Placental pericyte (primary cell): Measurements from ENCODE around the gene CALML3. TPM values are rescaled to one million over a fixed set of nuclear protein-coding genes. Genes with fewer than 3 reads are reported as not detected.

Experiments
- total RNA-seq: library from RNA; depleted of rRNA; stranded (reverse); fragments of >200 nt; gene quantifications from 2 replicates; pipeline ENCODE4 v1.2.3, GENCODE V29; 2012

Gene CALML3
- total RNA-seq = not detected in 2 replicates

DNA sequence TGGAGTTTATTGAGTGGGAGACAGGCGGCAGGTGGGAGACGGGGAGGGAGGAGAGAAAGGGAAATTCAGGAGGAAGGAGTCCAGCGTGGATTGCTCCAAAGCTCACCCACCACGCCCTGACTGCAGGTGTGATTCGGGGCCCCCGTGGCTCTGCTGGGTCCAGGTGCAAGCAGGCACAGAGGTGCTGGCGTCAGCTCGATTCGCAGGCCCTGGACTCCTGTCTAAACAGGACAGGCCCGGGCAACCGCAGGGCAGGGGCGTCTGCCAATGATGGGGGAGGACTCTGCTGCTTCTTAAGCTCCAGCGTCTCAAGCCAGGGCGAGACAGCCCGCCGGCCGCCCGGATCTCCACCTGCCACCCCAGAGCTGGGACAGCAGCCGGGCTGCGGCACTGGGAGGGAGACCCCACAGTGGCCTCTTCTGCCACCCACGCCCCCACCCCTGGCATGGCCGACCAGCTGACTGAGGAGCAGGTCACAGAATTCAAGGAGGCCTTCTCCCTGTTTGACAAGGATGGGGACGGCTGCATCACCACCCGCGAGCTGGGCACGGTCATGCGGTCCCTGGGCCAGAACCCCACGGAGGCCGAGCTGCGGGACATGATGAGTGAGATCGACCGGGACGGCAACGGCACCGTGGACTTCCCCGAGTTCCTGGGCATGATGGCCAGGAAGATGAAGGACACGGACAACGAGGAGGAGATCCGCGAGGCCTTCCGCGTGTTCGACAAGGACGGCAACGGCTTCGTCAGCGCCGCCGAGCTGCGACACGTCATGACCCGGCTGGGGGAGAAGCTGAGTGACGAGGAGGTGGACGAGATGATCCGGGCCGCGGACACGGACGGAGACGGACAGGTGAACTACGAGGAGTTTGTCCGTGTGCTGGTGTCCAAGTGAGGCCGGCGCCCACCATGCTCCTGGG, at the start of gene CALML3:
Gene CALML3, plus strand, starts transcription at position 321 of the 920 bp plus-strand sequence. Its CDS starts 125 bp downstream, at position 446.

GRCh38 chr10:5499493-5500140, 25.1 kb upstream of the CALML3 start, which contains the start of gene CALML5:
TSS of gene CALML5 (minus strand) at chr10:5499570. CDS start at chr10:5499438, 132 bp downstream.

Other genes starting within 250 kb of the CALML3 start
- gene UCN3, start 160.0 kb upstream of the CALML3 start, total RNA-seq = not detected in 2 replicates
- gene TUBAL3, start 120.1 kb upstream of the CALML3 start, total RNA-seq = not detected in 2 replicates
- 9.6 and 51.8 TPM in 2 replicates for gene NET1, start 112.4 kb upstream of the CALML3 start, total RNA-seq
- gene CALML5, start 25.4 kb upstream of the CALML3 start, total RNA-seq = not detected in 2 replicates
- gene ASB13, start 141.6 kb downstream of the CALML3 start, total RNA-seq = 8.8 and 8.9 TPM in 2 replicates
- 91.9 and 103 TPM in 2 replicates for gene TASOR2, start 159.9 kb downstream of the CALML3 start, total RNA-seq